DOHH2 (cell line): ENCODE measurements around the gene ACTBL2.

Source experiments
- CTCF ChIP-seq: fragments of 200-600 bp; sonication (generic); IDR thresholded peaks from one replicate; pipeline ENCODE4 v1.5.1; 2014; ENCODE audit warnings: antibody characterized with exemption, mild to moderate bottlenecking, low read depth, low read length; ENCODE audit not compliant: poor library complexity, severe bottlenecking
- EZH2phosphoT487 ChIP-seq: fragments of 200-600 bp; sonication (generic); IDR thresholded peaks from 2 replicates; pipeline ENCODE4 v1.6.1; 2017; ENCODE audit warnings: borderline replicate concordance, mild to moderate bottlenecking, antibody characterized with exemption, low read length, moderate library complexity, mixed read lengths

- TF ChIP-seq EZH2phosphoT487 (no peak), CTCF (no peak)
Observed at GRCh38 chr5:57445006-57445704, 37.5 kb downstream of the ACTBL2 start.
